ENCODE data around the gene TMEM204. TPM values are rescaled to one million over a fixed set of nuclear protein-coding genes. Genes with fewer than 3 reads are reported as not detected.

The TMEM204 gene
- polyA plus RNA-seq, 1 donor from 2014 or later, result not detected

- Histone ChIP-seq H3K9ac (ENCODE audit: low read length) (no peak overlapping the region), H2AFZ (ENCODE audit: low read depth, low read length) (no peak overlapping the region), H3K27me3 (ENCODE audit: insufficient read depth, low read depth, low read length) (no peaks in the 10 kb centered on the region), H3K4me3 (ENCODE audit: low read length) (no peak overlapping the region), H3K36me3 (ENCODE audit: insufficient read depth, low read length) (no peaks in the 10 kb centered on the region), H3K4me2 (ENCODE audit: low read length) (no peak overlapping the region), H3K27ac (ENCODE audit: low read length) (no peak overlapping the region), H3K9me2 (ENCODE audit: insufficient read depth, low read length) (no peaks in the 10 kb centered on the region), H3K79me2 (replicated peaks; ENCODE audit: insufficient read depth, low read length) (no peaks in the 10 kb centered on the region), H4K20me1 (ENCODE audit: insufficient read depth) (no peaks in the 10 kb centered on the region), H3F3A (ENCODE audit: insufficient read depth, low read length, poor library complexity, severe bottlenecking) (no peaks in the 10 kb centered on the region), H3K9me3 (ENCODE audit: low read length) (no peaks in the 10 kb centered on the region)
- TF ChIP-seq CTCF (IDR thresholded peaks at IDR 0.05; ENCODE audit: poor library complexity, severe bottlenecking) (no peak), POLR2AphosphoS5 (IDR thresholded peaks at IDR 0.05) (no peak), SMC3 (conservative IDR thresholded peaks at IDR 0.05; ENCODE audit: poor library complexity) (no peak), RAD21 (conservative IDR thresholded peaks at IDR 0.05) (no peak), REST (IDR thresholded peaks at IDR 0.05; ENCODE audit: borderline replicate concordance) (no peak), TAF1 (IDR thresholded peaks at IDR 0.05; ENCODE audit: low read depth) (no peak), EP300 (conservative IDR thresholded peaks at IDR 0.05; ENCODE audit: poor library complexity, severe bottlenecking) (no peak), MXI1 (conservative IDR thresholded peaks at IDR 0.05; ENCODE audit: poor library complexity, severe bottlenecking) (no peak)
These were observed 9.1 kb upstream of the TMEM204 start for GRCh38 chr16:1524366-1524765.

- Histone ChIP-seq H3F3A (ENCODE audit: insufficient read depth, low read length, poor library complexity, severe bottlenecking) (no peaks in the 10 kb centered on the region), H3K9ac (ENCODE audit: low read length) (no peak overlapping the region), H3K27me3 (ENCODE audit: insufficient read depth, low read depth, low read length) (no peaks in the 10 kb centered on the region), H3K4me3 (ENCODE audit: low read length) (no peak overlapping the region), H3K36me3 (ENCODE audit: insufficient read depth, low read length) (no peaks in the 10 kb centered on the region), H3K9me2 (ENCODE audit: insufficient read depth, low read length) (no peaks in the 10 kb centered on the region), H3K4me2 (ENCODE audit: low read length) (no peak overlapping the region), H4K20me1 (ENCODE audit: insufficient read depth) (no peaks in the 10 kb centered on the region), H3K9me3 (ENCODE audit: low read length) (no peaks in the 10 kb centered on the region), H3K79me2 (replicated peaks; ENCODE audit: insufficient read depth, low read length) (no peaks in the 10 kb centered on the region), H2AFZ (ENCODE audit: low read depth, low read length) (no peak overlapping the region), H3K27ac (ENCODE audit: low read length) (no peak overlapping the region)
- TF ChIP-seq SMC3 (conservative IDR thresholded peaks at IDR 0.05; ENCODE audit: poor library complexity) (no peak), CTCF (IDR thresholded peaks at IDR 0.05; ENCODE audit: poor library complexity, severe bottlenecking) (no peak), RAD21 (conservative IDR thresholded peaks at IDR 0.05) (no peak), EP300 (conservative IDR thresholded peaks at IDR 0.05; ENCODE audit: poor library complexity, severe bottlenecking) (no peak), EZH2 (IDR thresholded peaks at IDR 0.05; ENCODE audit: borderline replicate concordance, insufficient read depth, low read length, poor library complexity, severe bottlenecking) (no peak), POLR2AphosphoS5 (IDR thresholded peaks at IDR 0.05) (no peak), MXI1 (conservative IDR thresholded peaks at IDR 0.05; ENCODE audit: poor library complexity, severe bottlenecking) (no peak), TAF1 (IDR thresholded peaks at IDR 0.05; ENCODE audit: low read depth) (no peak), REST (IDR thresholded peaks at IDR 0.05; ENCODE audit: borderline replicate concordance) (no peak)
These were observed 7.4 kb upstream of the TMEM204 start for GRCh38 chr16:1525871-1526607.

All from neural cell (in vitro differentiated cells).